Activated CD4-positive, alpha-beta T cell treated with anti-CD3 and anti-CD28 coated beads for 36 hours (primary cell): ENCODE data around the gene INPP4B. TPM values are rescaled to one million over a fixed set of nuclear protein-coding genes. Genes with fewer than 3 reads are reported as not detected.

ENCODE experiments used
- ATAC-seq: fragments of 200-7000 bp; cut with Tn5 transposase; one replicate; pipeline ENCODE4 v1.10.0; 2021; ENCODE audit warnings: mild to moderate bottlenecking, moderate library complexity
- CTCF ChIA-PET: fragments of 350-600 bp; sonication (Branson Sonifier 250); formaldehyde crosslinking; loops from one replicate; lab custom pipeline; 2021; ENCODE audit warnings: antibody characterized with exemption; lab: Charles Lee
- POLR2A ChIA-PET: fragments of 350-600 bp; sonication (Branson Sonifier 250); formaldehyde crosslinking; loops from one replicate; lab custom pipeline; 2021; ENCODE audit warnings: antibody characterized with exemption, inconsistent platforms; lab: Charles Lee
- DNase-seq: peaks from one replicate; pipeline ENCODE4 v3.0.0-alpha.2; 2020
- H3K27ac Mint-ChIP-seq: one replicate; pipeline ENCODE4 v1.8.0; 2021; ENCODE audit warnings: mixed read lengths
- H3K27me3 Mint-ChIP-seq: one replicate; pipeline ENCODE4 v1.8.0; 2021; ENCODE audit warnings: mixed read lengths
- H3K36me3 Mint-ChIP-seq: one replicate; pipeline ENCODE4 v1.8.0; 2021; ENCODE audit warnings: low read depth, mixed read lengths
- H3K4me1 Mint-ChIP-seq: one replicate; pipeline ENCODE4 v1.8.0; 2021; ENCODE audit warnings: mixed read lengths
- H3K4me3 Mint-ChIP-seq: one replicate; pipeline ENCODE4 v1.8.0; 2021; ENCODE audit warnings: mild to moderate bottlenecking, moderate library complexity, mixed read lengths
- H3K9me3 Mint-ChIP-seq: one replicate; pipeline ENCODE4 v1.8.0; 2021; ENCODE audit warnings: low read depth, mixed read lengths
- intact Hi-C, 2 experiments: fragments of 100-400 bp; cut with DNase I in 1 of 2; cut with micrococcal nuclease in 1 of 2; formaldehyde crosslinking; loops; one replicate each; pipeline versions ENCODE4 v1.14.2 to v1.15.1; 2022 to 2024; cut with DNase I, micrococcal nuclease
- total RNA-seq, 2 experiments: library from RNA; stranded (reverse); gene quantifications; one replicate each; pipeline ENCODE4 v1.2.3, GENCODE V29; 2021

The INPP4B gene
- total RNA-seq, 2 experiments from 2014 or later = 66.6 to 70.7 TPM

DNA sequence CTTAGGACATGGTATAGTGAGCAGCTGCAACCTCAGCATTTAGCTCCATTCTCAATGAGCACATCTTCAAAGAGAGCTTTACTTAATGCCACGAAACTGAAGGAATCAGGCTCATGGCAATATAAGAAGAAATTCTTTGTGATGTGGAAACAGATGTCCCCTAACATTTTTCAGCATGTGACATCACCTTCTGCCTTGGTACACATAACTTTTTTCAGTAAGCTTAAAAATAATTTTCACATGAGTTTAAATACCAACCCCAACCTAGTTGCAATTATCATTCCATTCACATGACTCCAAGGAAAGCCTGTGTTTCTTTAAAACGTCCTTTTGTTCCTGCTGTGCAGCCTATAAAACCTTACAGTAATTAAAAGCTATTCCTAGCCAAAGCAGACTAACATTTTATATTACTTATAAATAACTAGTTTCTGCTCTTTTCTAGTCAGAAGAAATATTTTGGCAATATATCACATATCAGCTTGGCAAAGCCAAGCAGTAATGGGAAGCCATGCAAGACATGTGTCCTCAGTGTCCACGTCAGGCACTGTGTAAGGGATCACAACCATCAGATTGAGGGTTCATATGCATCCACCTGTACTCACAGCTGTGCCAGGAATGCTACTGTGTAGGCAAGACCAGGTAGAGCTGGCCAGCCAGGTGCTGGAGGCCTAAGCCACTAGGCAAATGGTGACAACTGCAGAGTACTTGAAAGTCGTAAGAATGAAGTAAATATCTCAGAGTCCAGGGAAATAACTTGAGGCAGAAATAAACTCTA is 466.6 kb downstream of the INPP4B start:
- H3K36me3 Mint-ChIP-seq = peaks cover 43% of the 10 kb centered on the region
- no peak overlapping the region for H3K4me3 Mint-ChIP-seq
- H3K4me1 Mint-ChIP-seq = peaks cover 83% of the 10 kb centered on the region
- peak overlapping the region; percentile 93 for H3K27ac Mint-ChIP-seq
- ChIA-PET CTCF (interaction anchor here (0.9 to 2.6 kb wide), 10 partner anchors 9 to 188 kb away, joined by 3 to 37 read pairs (median 4); no protein-coding TSS in a partner anchor), POLR2A (interaction anchor here (1.0 to 1.7 kb wide), 4 partner anchors 17 to 177 kb away, joined by 3 to 10 read pairs (median 4); no protein-coding TSS in a partner anchor)
- intact Hi-C loops = loop anchor here in 1 of 2 experiments (10.0 kb wide), 1 partner anchor 805 kb away; the partner anchor contains the start of gene USP38
- no peak for DNase-seq
- H3K27me3 Mint-ChIP-seq = no peaks in the 10 kb centered on the region
- no peak for ATAC-seq
- H3K9me3 Mint-ChIP-seq = no peaks in the 10 kb centered on the region

DNA sequence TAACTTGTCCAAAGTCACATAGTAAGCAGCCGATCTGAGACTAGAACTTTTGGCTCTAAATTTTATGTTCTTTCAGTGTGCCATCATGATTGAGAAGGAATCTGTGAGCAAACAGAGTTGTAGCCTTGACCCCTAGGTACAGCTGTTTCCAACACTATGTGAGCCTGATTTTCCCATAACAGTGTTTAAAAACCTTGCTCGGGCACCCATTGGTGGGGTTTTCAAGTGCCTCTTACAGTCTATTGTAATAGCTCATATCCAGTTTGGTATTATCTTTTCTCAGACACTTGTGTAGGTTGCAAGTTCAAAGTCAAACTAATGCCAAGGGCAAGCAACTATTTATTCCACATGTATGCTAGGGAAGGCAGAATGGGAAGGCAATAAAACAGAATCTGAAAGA is 467.9 kb downstream of the INPP4B start:
- Mint-ChIP-seq H3K27me3 (no peaks in the 10 kb centered on the region), H3K36me3 (peaks cover 35% of the 10 kb centered on the region), H3K4me3 (peak overlapping the region; percentile 73), H3K4me1 (peaks cover 80% of the 10 kb centered on the region), H3K27ac (peak overlapping the region; percentile 93), H3K9me3 (no peaks in the 10 kb centered on the region)
- POLR2A ChIA-PET = interaction anchor here (1.0 to 1.7 kb wide), 7 partner anchors 11 to 179 kb away, joined by 3 to 10 read pairs (median 5); no protein-coding TSS in a partner anchor
- DNase-seq (no peak), ATAC-seq (peak; percentile 9)
- intact Hi-C loops = loop anchor here in 1 of 2 experiments (10.0 kb wide), 1 partner anchor 807 kb away; the partner anchor contains the start of gene USP38
- CTCF ChIA-PET = interaction anchor here (1.0 to 2.6 kb wide), 10 partner anchors 10 to 175 kb away, joined by 3 to 37 read pairs (median 4); no protein-coding TSS in a partner anchor

DNA sequence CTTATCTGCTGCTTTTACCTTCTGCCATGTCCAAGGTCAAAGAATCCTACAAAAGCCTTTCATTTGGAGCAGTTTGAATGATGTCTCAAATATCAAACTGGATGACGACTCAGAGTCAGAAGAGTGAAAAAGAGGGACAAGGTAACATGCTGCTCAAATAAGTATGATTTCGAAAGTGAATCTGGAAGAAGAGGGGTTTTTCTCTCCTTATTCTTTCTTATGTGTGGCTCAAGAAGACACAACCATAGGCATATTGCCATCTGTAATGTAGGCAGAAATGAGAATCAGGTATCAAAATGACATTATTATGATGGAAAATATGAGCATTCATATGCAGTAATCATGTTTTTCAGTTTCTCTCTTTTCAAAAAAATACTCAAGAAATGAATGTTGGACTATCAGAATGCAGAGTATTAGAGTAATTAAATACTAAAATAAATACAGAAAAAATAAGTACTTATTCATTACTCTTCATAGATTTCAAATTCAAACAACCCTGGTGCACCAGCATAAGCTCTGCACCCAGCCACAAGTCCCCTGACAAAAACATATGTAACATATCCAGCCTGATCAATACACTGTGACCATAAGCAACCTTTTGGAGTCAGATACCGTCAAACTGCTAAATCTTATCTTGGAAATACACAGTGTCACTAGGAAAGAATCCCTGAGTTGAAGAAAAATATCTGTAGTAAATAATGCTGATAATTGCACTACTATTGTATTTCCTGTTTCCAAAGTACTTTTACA is 468.6 kb downstream of the INPP4B start:
- peak; percentile 85 for ATAC-seq
- peak overlapping the region; percentile 73 for H3K4me3 Mint-ChIP-seq
- POLR2A ChIA-PET = interaction anchor here (1.1 to 1.7 kb wide), 5 partner anchors 10 to 179 kb away, joined by 3 to 8 read pairs (median 5); no protein-coding TSS in a partner anchor

DNA sequence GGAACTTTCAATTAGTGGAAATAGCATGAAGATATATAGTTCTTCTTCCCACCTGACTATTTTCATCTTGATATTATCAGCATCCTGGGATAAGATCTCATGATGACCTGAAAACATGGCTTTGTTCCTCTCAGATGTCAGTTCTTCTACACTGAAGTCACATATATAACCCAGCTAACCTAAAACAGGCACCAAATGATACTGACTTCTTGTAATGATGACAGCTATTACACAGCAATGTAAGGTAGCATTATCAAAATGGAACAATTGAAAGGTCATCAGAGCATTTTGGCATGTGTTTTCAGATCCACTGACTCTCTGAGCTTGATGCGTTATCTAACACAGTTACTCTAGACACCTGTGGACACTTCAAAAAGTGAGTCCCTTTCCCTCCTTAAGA is 469.9 kb downstream of the INPP4B start:
- peaks cover 89% of the 10 kb centered on the region for H3K4me1 Mint-ChIP-seq
- no peak for DNase-seq
- intact Hi-C loops = loop anchor here (2.0 to 10.0 kb wide), 3 partner anchors 17 to 809 kb away; partner anchors contain the start of gene USP38 (in 1 of the 2)
- H3K4me3 Mint-ChIP-seq = peak overlapping the region; percentile 73
- H3K9me3 Mint-ChIP-seq = peaks cover under 1% of the 10 kb centered on the region
- H3K27me3 Mint-ChIP-seq = no peaks in the 10 kb centered on the region
- H3K36me3 Mint-ChIP-seq = peaks cover 43% of the 10 kb centered on the region
- ATAC-seq = peak; percentile 24
- peak overlapping the region; percentile 93 for H3K27ac Mint-ChIP-seq
- ChIA-PET POLR2A (no interaction called here), CTCF (interaction anchor here (1.0 to 6.6 kb wide), 3 partner anchors 10 to 22 kb away, joined by 3 to 73 read pairs (median 14); no protein-coding TSS in a partner anchor)

More for the DNA sequence above, 468.6 kb downstream of the INPP4B start:
- Mint-ChIP-seq H3K9me3 (no peaks in the 10 kb centered on the region), H3K36me3 (peaks cover 34% of the 10 kb centered on the region), H3K4me1 (peaks cover 82% of the 10 kb centered on the region), H3K27me3 (no peaks in the 10 kb centered on the region), H3K27ac (peak overlapping the region; percentile 93)
- intact Hi-C loops = loop anchor here (1.0 to 10.0 kb wide), 9 partner anchors 19 to 807 kb away; partner anchors contain the start of gene USP38 (in 1 of the 2)
- CTCF ChIA-PET = interaction anchor here (1.1 to 2.6 kb wide), 9 partner anchors 11 to 176 kb away, joined by 3 to 37 read pairs (median 4); no protein-coding TSS in a partner anchor
- DNase-seq = no peak

DNA sequence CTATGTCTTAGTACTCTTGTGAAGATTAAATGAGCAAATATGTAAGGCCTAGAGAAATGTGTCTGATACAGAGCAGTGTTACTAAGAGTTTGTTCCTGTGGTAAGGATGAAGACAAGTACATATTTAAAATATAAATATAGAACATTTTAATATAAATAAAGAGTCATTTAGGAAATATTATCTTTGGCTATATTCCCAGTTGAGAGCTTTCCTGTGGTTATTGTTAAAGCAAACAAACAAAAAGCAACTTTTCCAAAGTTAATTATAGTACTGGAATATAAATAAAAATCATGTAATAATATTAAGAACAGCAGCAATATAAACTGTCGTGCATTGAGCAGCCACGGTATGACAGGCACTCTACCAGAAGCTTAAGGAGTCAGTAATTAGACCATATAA is 472.5 kb downstream of the INPP4B start:
- intact Hi-C loops = loop anchor here in 1 of 2 experiments (10.0 kb wide), 1 partner anchor 811 kb away; the partner anchor contains the start of gene USP38
- ATAC-seq = no peak
- peaks cover 79% of the 10 kb centered on the region for H3K4me1 Mint-ChIP-seq
- peaks cover 9% of the 10 kb centered on the region for H3K9me3 Mint-ChIP-seq
- no peaks in the 10 kb centered on the region for H3K27me3 Mint-ChIP-seq
- H3K36me3 Mint-ChIP-seq = peaks cover 52% of the 10 kb centered on the region
- POLR2A ChIA-PET = interaction anchor here (1.7 kb wide), 1 partner anchor 34 kb away, joined by 6 read pairs; no protein-coding TSS in a partner anchor
- CTCF ChIA-PET = interaction anchor here (1.1 to 6.6 kb wide), 5 partner anchors 8 to 43 kb away, joined by 4 to 73 read pairs (median 6); no protein-coding TSS in a partner anchor
- H3K27ac Mint-ChIP-seq = peak overlapping the region; percentile 61
- peak overlapping the region; percentile 16 for H3K4me3 Mint-ChIP-seq
- DNase-seq = no peak

DNA sequence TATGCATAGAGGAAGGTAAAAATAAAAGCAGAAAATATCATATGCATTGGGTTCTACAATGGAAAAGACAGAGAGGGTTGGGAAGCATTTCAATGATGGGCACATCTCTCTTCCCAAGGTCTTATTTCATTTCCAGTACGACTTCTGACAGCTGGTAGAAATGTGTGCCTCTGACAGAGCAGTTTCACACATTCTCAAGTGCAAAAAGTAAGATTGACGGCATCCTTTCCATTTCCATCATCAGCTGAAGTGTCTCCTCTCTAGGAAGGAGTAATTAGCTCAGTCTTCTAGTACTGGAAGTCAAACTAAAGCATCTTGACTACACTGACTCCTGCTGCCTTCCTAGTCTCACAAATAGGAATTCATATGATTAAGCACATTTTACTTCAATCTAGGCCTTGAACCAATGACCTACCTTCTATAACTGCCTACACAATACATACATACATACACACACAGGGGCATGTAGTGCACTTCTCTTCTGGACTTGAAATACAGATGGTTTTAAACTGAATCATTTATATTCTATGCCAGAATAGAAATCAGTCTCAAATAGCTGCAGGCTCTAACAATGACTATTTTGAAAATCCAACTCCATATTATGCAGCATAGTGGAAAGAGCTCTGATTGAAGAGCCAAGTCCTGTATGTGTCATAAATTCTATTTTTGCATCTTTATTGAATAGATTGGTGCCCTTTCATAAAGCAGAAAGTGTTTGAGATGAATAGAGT is 473.4 kb downstream of the INPP4B start:
- ChIA-PET POLR2A (interaction anchor here (1.7 kb wide), 1 partner anchor 35 kb away, joined by 6 read pairs; no protein-coding TSS in a partner anchor), CTCF (interaction anchor here (0.9 to 6.6 kb wide), 3 partner anchors 14 to 65 kb away, joined by 3 to 73 read pairs (median 3); no protein-coding TSS in a partner anchor)
- DNase-seq (no peak), ATAC-seq (peak; percentile 21)
- H3K27me3 Mint-ChIP-seq = no peaks in the 10 kb centered on the region
- H3K4me3 Mint-ChIP-seq = peak overlapping the region; percentile 35
- H3K36me3 Mint-ChIP-seq = peaks cover 50% of the 10 kb centered on the region
- peaks cover 9% of the 10 kb centered on the region for H3K9me3 Mint-ChIP-seq
- peaks cover 76% of the 10 kb centered on the region for H3K4me1 Mint-ChIP-seq
- peak overlapping the region; percentile 79 for H3K27ac Mint-ChIP-seq
- intact Hi-C loops = loop anchor here in 1 of 2 experiments (10.0 kb wide), 1 partner anchor 812 kb away; the partner anchor contains the start of gene USP38

DNA sequence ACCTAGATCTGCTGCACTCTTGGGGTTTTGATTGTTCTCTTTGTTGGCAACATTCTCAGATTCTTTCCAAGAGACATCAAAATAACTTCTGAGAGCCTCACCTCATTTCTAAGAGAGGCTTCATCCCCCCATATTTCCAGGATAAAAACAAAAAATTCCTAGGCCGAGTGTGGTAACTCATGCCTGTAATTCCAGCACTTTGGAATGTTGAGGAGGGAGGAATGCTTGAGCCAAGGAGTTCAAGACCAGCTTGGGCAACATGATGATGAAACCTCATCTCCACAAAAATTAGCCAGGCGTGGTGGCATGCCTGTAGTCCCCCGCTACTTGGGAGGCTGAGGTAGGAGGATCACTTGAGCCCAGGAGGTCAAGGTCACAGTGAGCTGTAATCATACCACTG is 477.0 kb downstream of the INPP4B start:
- Mint-ChIP-seq H3K36me3 (peaks cover 49% of the 10 kb centered on the region), H3K4me1 (peaks cover 80% of the 10 kb centered on the region), H3K4me3 (peak overlapping the region; percentile 60), H3K27ac (peak overlapping the region; percentile 93), H3K27me3 (no peaks in the 10 kb centered on the region), H3K9me3 (peaks cover 9% of the 10 kb centered on the region)
- no peak for DNase-seq
- POLR2A ChIA-PET = no interaction called here
- intact Hi-C loops = no loop called here
- CTCF ChIA-PET = interaction anchor here (9.6 kb wide), 1 partner anchor 17 kb away, joined by 94 read pairs; no protein-coding TSS in a partner anchor
- ATAC-seq = no peak

DNA sequence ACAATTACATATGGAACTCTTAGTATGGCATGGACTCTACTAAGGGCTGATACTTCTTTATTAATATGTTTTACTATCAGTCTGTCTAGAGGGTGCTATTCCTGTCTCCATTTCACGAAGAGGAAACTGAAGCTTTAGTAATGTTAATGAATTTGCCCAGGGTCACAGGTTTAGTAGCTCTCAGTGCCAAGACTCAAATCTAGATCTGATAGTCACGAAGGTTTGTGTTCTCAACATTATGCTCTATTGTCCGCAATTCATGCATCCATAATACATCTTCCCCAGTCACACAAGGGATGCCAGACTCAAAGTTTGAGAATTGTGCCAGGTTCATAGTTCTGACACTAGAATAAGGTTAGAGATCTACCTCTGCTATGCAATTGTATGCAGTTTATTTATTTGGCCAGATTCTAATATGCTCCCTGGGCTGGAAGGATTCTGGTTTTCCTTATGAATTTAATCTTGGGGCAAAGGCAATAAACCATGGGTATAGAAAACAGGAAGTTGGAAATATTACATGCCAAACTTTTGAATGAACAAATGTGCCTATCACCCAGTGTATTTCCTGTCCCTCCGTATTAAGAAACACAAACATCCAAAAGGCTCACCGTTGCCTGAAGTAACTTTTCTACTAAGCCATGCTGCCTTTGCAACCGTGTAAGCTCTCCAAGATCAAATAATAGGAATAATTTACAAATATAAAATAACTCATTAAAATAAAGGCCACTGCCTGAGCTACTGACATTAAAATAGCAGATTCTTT is 478.5 kb downstream of the INPP4B start:
- Mint-ChIP-seq H3K27ac (peak overlapping the region; percentile 87), H3K9me3 (peaks cover 11% of the 10 kb centered on the region), H3K4me1 (peaks cover 79% of the 10 kb centered on the region), H3K27me3 (no peaks in the 10 kb centered on the region), H3K36me3 (peaks cover 57% of the 10 kb centered on the region), H3K4me3 (peak overlapping the region; percentile 47)
- ChIA-PET CTCF (interaction anchor here (0.7 to 9.6 kb wide), 6 partner anchors 7 to 47 kb away, joined by 3 to 94 read pairs (median 4); no protein-coding TSS in a partner anchor), POLR2A (interaction anchor here (1.2 kb wide), 1 partner anchor 11 kb away, joined by 3 read pairs; no protein-coding TSS in a partner anchor)
- intact Hi-C loops = loop anchor here in 1 of 2 experiments (1.0 kb wide), 1 partner anchor 9 kb away; no protein-coding TSS in a partner anchor
- peak; percentile 30 for ATAC-seq
- no peak for DNase-seq

DNA sequence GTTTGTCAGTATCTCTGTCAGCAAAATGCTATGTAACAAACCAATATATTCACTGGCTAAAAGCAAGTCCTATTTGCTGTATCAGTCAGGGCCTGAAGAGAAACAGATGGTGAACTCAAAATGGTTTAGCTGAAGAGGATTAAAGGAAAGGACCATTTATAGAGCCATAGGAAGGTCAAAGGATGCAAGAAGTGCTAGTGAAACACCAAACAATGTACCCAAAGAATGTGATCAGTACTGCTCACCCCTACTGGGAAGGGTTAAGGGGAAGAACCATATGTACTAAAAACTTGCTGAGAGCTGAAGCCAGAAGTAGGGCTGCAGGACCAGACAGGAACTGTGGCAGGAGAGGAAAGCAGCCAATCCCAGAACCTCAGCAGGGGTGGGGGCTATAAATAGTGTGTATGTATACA is 479.3 kb downstream of the INPP4B start:
- Mint-ChIP-seq H3K4me3 (peak overlapping the region; percentile 4), H3K27ac (peak overlapping the region; percentile 71), H3K9me3 (peaks cover 18% of the 10 kb centered on the region), H3K27me3 (no peaks in the 10 kb centered on the region), H3K36me3 (peaks cover 58% of the 10 kb centered on the region), H3K4me1 (peaks cover 79% of the 10 kb centered on the region)
- DNase-seq (no peak), ATAC-seq (peak; percentile 66)
- CTCF ChIA-PET = interaction anchor here (0.8 to 9.6 kb wide), 6 partner anchors 8 to 62 kb away, joined by 3 to 94 read pairs (median 4); no protein-coding TSS in a partner anchor
- POLR2A ChIA-PET = interaction anchor here (0.6 to 1.2 kb wide), 2 partner anchors 11 to 25 kb away, joined by 3 to 7 read pairs; no protein-coding TSS in a partner anchor
- intact Hi-C loops = loop anchor here in 1 of 2 experiments (1.0 kb wide), 1 partner anchor 8 kb away; no protein-coding TSS in a partner anchor
